Endothelial cell (in vitro differentiated cells): Measurements from ENCODE around the gene TAF1. TPM values are rescaled to one million over a fixed set of nuclear protein-coding genes. Genes with fewer than 3 reads are reported as not detected.
"Not testable (repeated sequence)": the region's sequence is repeated elsewhere in the genome, so short reads cannot be mapped to it uniquely, and the experiment has no call there.

Experiments
- DNase-seq: peaks from one replicate; pipeline ENCODE4 v3.0.0; 2021; ENCODE audit warnings: low spot score
- H3K27ac Mint-ChIP-seq: one replicate; pipeline ENCODE4 v1.8.0; 2021; ENCODE audit warnings: mixed read lengths, inconsistent platforms; ENCODE audit not compliant: unreplicated experiment
- H3K27me3 Mint-ChIP-seq: one replicate; pipeline ENCODE4 v1.8.0; 2021; ENCODE audit warnings: mild to moderate bottlenecking, moderate library complexity, mixed read lengths, inconsistent platforms; ENCODE audit not compliant: unreplicated experiment
- H3K36me3 Mint-ChIP-seq: one replicate; pipeline ENCODE4 v1.8.0; 2021; ENCODE audit warnings: mild to moderate bottlenecking, low read depth, mixed read lengths, inconsistent platforms; ENCODE audit not compliant: unreplicated experiment
- H3K4me1 Mint-ChIP-seq: one replicate; pipeline ENCODE4 v1.8.0; 2021; ENCODE audit warnings: mild to moderate bottlenecking, mixed read lengths, inconsistent platforms; ENCODE audit not compliant: unreplicated experiment
- H3K4me3 Mint-ChIP-seq: one replicate; pipeline ENCODE4 v1.8.0; 2021; ENCODE audit warnings: mild to moderate bottlenecking, mixed read lengths, inconsistent platforms; ENCODE audit not compliant: unreplicated experiment
- H3K9me3 Mint-ChIP-seq: one replicate; pipeline ENCODE4 v1.8.0; 2021; ENCODE audit warnings: mixed read lengths, inconsistent platforms; ENCODE audit not compliant: unreplicated experiment
- CTCF ChIP-seq: fragments of 200-600 bp; sonication (generic); IDR thresholded peaks from one replicate; pipeline ENCODE4 v1.5.0; 2021; ENCODE audit warnings: antibody characterized with exemption; ENCODE audit not compliant: unreplicated experiment
- total RNA-seq: library from RNA; stranded (reverse); fragmentation: NEBNext Ultra II Directional; extraction: Animal tissue kit (Norgen Biotek cat#: 25700); gene quantifications from one replicate; pipeline ENCODE4 v1.2.1, GENCODE V29; 2021; ENCODE audit not compliant: unreplicated experiment

The TAF1 gene
- total RNA-seq, 1 donor from 2014 or later, result 50.6 TPM

- TF ChIP-seq CTCF, result no peak
- H3K4me3 Mint-ChIP-seq, result no peak overlapping the region
- no peaks in the 10 kb centered on the region for H3K4me1 Mint-ChIP-seq
- no peak for DNase-seq
- peaks cover 11% of the 10 kb centered on the region for H3K36me3 Mint-ChIP-seq
- H3K9me3 Mint-ChIP-seq, result no peaks in the 10 kb centered on the region
- peak overlapping the region; percentile 52 for H3K27ac Mint-ChIP-seq
- no peaks in the 10 kb centered on the region for H3K27me3 Mint-ChIP-seq
Measured at GRCh38 chrX:71450433-71451106, 84.4 kb downstream of the TAF1 start.

GRCh38 chrX:71451518-71451917 lies 85.4 kb downstream of the TAF1 start:
- H3K27ac Mint-ChIP-seq, H3K4me1 Mint-ChIP-seq, H3K27me3 Mint-ChIP-seq, H3K9me3 Mint-ChIP-seq, DNase-seq, H3K4me3 Mint-ChIP-seq: not testable (repeated sequence)
- peaks cover 13% of the 10 kb centered on the region for H3K36me3 Mint-ChIP-seq

- no peak for DNase-seq
- Mint-ChIP-seq H3K27ac (no peak overlapping the region), H3K9me3 (no peaks in the 10 kb centered on the region), H3K27me3 (no peaks in the 10 kb centered on the region), H3K4me1 (no peaks in the 10 kb centered on the region), H3K36me3 (peaks cover 17% of the 10 kb centered on the region), H3K4me3 (no peak overlapping the region)
- no peak for TF ChIP-seq CTCF
Measured at GRCh38 chrX:71453056-71453455, 86.9 kb downstream of the TAF1 start.

- DNase-seq, result no peak
- no peaks in the 10 kb centered on the region for H3K9me3 Mint-ChIP-seq
- H3K27ac Mint-ChIP-seq, result no peak overlapping the region
- H3K4me1 Mint-ChIP-seq, result no peaks in the 10 kb centered on the region
- H3K27me3 Mint-ChIP-seq, result no peaks in the 10 kb centered on the region
- no peak overlapping the region for H3K4me3 Mint-ChIP-seq
- TF ChIP-seq CTCF, result no peak
- peaks cover 17% of the 10 kb centered on the region for H3K36me3 Mint-ChIP-seq
Measured at GRCh38 chrX:71454222-71454621, 88.1 kb downstream of the TAF1 start.

GRCh38 chrX:71458866-71459265 lies 92.7 kb downstream of the TAF1 start:
- Mint-ChIP-seq H3K36me3 (peaks cover 44% of the 10 kb centered on the region), H3K4me3 (no peak overlapping the region), H3K9me3 (no peaks in the 10 kb centered on the region), H3K27me3 (peaks cover 3% of the 10 kb centered on the region), H3K27ac (no peak overlapping the region), H3K4me1 (no peaks in the 10 kb centered on the region)
- no peak for DNase-seq
- TF ChIP-seq CTCF, result no peak
